ENCODE data around the gene COL19A1. TPM values are rescaled to one million over a fixed set of nuclear protein-coding genes. Genes with fewer than 3 reads are reported as not detected.

COL19A1 gene
- total RNA-seq, 1 donor from 2014 or later, result 0.49 TPM

DNA sequence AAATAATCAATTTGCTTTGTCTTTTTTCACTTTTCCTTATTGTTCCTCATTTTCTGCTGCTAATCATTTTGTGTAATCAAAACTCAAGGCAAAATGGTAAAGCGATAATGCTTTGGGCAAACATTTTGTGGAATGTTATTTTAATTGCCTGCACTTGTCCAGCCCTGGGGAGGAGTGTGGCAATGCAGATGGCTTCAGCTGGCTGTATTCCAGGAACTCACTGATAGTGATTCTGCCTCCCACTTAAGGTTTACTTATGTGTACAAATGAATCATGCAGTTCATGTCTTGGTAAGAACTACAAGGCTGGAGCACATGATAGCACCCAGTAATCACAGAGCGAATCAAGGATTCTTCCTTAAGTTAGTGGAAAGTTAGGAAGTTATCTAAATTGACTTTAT is 107.8 kb downstream of the COL19A1 start:
- Histone ChIP-seq H3K4me1 (no peaks in the 10 kb centered on the region), H3K36me3 (no peaks in the 10 kb centered on the region), H3K4me3 (no peak overlapping the region), H3K27me3 (no peaks in the 10 kb centered on the region), H3K9me3 (no peaks in the 10 kb centered on the region), H3K27ac (no peak overlapping the region)
- no peak for DNase-seq (ENCODE audit: extremely low spot score in 2 of 2)
- TF ChIP-seq POLR2A (IDR thresholded peaks at IDR 0.05), result no peak
- no peak for TF ChIP-seq POLR2AphosphoS5 (IDR thresholded peaks at IDR 0.05; ENCODE audit: insufficient read depth in 1 of 2, low read depth in 1 of 2)
- no peak for TF ChIP-seq CTCF (IDR thresholded peaks at IDR 0.05)
- intact Hi-C loops (cut with DNase I), result no loop called here

DNA sequence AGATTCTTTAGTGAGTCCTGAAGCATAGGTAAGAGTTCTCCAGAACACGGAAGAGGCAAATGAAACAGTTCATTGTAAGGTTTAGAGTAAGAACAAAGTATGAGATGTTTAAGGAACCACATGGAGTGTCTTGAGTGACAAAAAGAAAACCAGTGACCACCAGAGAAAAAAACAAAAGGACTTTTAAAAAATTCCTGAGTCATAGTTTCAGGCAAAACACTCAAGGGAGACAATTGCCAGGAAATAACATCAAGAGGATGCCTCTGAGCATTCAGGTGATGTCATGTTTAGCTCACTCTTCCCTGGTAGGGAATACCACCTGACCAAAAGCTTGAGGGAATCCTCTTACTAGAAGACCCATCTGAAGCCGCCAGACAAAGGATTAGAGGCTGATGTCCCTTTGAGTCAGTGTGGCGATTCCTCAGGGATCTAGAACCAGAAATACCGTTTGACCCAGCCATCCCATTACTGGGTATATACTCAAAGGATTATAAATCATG is 110.3 kb downstream of the COL19A1 start:
- H3K9me3 ChIP-seq, result no peaks in the 10 kb centered on the region
- no peaks in the 10 kb centered on the region for H3K27me3 ChIP-seq
- no peak overlapping the region for H3K27ac ChIP-seq
- H3K4me3 ChIP-seq, result no peak overlapping the region
- H3K4me1 ChIP-seq, result no peaks in the 10 kb centered on the region
- no peak for DNase-seq (ENCODE audit: extremely low spot score in 2 of 2)
- TF ChIP-seq POLR2AphosphoS5 (IDR thresholded peaks at IDR 0.05; ENCODE audit: insufficient read depth in 1 of 2, low read depth in 1 of 2), result no peak
- TF ChIP-seq CTCF (IDR thresholded peaks at IDR 0.05), result no peak
- no peak for TF ChIP-seq POLR2A (IDR thresholded peaks at IDR 0.05)
- no peaks in the 10 kb centered on the region for H3K36me3 ChIP-seq
- intact Hi-C loops (cut with DNase I), result no loop called here

DNA sequence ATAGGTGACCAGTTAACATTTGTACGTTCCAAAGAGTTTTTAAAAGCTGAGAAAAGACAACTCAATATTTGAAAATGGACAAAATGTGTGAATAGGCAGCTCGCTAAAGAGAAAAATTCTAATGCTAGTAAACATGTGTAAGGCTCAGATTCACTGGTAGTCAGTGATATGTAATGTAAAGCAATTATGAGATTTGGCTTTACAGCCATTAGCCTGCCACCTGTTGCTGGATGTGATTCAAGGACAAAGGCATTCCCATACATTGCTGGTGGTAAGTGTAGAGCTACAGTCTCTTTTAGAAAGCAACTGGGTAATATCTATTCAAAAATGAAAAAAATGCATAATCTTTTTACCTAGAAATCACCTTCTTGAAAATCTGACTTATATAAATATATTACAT is 114.3 kb downstream of the COL19A1 start:
- no peaks in the 10 kb centered on the region for H3K9me3 ChIP-seq
- no peaks in the 10 kb centered on the region for H3K36me3 ChIP-seq
- H3K27ac ChIP-seq, result no peak overlapping the region
- no peaks in the 10 kb centered on the region for H3K4me1 ChIP-seq
- no peak for TF ChIP-seq POLR2A (IDR thresholded peaks at IDR 0.05)
- TF ChIP-seq POLR2AphosphoS5 (IDR thresholded peaks at IDR 0.05; ENCODE audit: insufficient read depth in 1 of 2, low read depth in 1 of 2), result no peak
- no peak for TF ChIP-seq CTCF (IDR thresholded peaks at IDR 0.05)
- no peaks in the 10 kb centered on the region for H3K27me3 ChIP-seq
- DNase-seq (ENCODE audit: extremely low spot score in 2 of 2), result no peak
- no peak overlapping the region for H3K4me3 ChIP-seq
- intact Hi-C loops (cut with DNase I), result no loop called here

GRCh38 chr6:69984506-69984905 is 118.2 kb downstream of the COL19A1 start:
- Histone ChIP-seq H3K4me1 (no peaks in the 10 kb centered on the region), H3K4me3 (no peak overlapping the region), H3K36me3 (no peaks in the 10 kb centered on the region), H3K27me3 (no peaks in the 10 kb centered on the region), H3K9me3 (no peaks in the 10 kb centered on the region), H3K27ac (no peak overlapping the region)
- DNase-seq (ENCODE audit: extremely low spot score in 2 of 2), result no peak
- TF ChIP-seq POLR2A (IDR thresholded peaks at IDR 0.05) (no peak), CTCF (IDR thresholded peaks at IDR 0.05) (no peak), POLR2AphosphoS5 (IDR thresholded peaks at IDR 0.05; ENCODE audit: insufficient read depth in 1 of 2, low read depth in 1 of 2) (no peak)
- intact Hi-C loops (cut with DNase I), result no loop called here

DNA sequence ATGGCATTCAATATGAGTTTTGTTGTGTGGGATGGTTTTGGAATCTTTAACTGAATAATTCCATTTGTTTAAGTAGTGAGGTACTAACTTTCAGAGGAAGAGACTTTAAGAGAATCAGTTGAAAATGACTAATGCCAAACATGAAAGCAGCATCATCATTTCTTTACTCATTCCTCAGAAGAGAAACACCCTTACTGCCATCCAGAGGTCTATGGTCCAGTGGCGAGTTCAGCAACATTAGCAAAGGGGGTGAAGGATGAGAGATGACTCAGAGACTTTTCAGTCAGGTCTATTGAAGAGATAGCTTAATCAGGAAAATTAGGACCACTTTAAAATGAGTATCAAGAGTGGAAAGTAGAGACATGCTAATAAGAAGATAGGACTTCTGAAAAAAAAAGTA is 118.8 kb downstream of the COL19A1 start:
- no peaks in the 10 kb centered on the region for H3K9me3 ChIP-seq
- intact Hi-C loops (cut with DNase I), result no loop called here
- no peaks in the 10 kb centered on the region for H3K27me3 ChIP-seq
- TF ChIP-seq POLR2AphosphoS5 (IDR thresholded peaks at IDR 0.05; ENCODE audit: insufficient read depth in 1 of 2, low read depth in 1 of 2) (no peak), POLR2A (IDR thresholded peaks at IDR 0.05) (no peak), CTCF (IDR thresholded peaks at IDR 0.05) (no peak)
- H3K36me3 ChIP-seq, result no peaks in the 10 kb centered on the region
- H3K27ac ChIP-seq, result no peak overlapping the region
- no peak for DNase-seq (ENCODE audit: extremely low spot score in 2 of 2)
- no peak overlapping the region for H3K4me3 ChIP-seq
- H3K4me1 ChIP-seq, result no peaks in the 10 kb centered on the region

All from vagina (tissue), 2 donors.